ENCODE results near the gene LGALS13.

DNA sequence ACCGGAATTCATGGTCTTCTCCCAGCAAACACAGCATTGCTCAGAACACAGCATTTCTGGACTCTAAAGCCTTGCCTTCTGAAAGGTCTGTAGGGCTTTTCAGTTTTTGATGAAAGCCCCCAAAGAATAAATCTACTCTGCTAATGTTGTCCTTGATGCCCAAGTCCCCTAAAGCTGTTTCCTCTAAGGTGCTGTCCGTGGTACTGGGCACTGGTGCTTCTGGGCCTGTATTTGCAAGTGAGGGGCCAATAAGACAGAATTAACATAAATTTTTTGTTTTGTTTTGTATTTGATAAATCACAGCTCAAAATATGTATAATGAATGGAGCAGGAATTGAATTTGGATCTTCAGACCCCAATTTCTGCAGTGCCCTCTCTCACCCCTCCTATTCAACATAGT is 12.1 kb upstream of the LGALS13 start:
- TF ChIP-seq, protein P1, sequence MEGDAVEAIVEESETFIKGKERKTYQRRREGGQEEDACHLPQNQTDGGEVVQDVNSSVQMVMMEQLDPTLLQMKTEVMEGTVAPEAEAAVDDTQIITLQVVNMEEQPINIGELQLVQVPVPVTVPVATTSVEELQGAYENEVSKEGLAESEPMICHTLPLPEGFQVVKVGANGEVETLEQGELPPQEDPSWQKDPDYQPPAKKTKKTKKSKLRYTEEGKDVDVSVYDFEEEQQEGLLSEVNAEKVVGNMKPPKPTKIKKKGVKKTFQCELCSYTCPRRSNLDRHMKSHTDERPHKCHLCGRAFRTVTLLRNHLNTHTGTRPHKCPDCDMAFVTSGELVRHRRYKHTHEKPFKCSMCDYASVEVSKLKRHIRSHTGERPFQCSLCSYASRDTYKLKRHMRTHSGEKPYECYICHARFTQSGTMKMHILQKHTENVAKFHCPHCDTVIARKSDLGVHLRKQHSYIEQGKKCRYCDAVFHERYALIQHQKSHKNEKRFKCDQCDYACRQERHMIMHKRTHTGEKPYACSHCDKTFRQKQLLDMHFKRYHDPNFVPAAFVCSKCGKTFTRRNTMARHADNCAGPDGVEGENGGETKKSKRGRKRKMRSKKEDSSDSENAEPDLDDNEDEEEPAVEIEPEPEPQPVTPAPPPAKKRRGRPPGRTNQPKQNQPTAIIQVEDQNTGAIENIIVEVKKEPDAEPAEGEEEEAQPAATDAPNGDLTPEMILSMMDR (IDR thresholded peaks at IDR 0.05; ENCODE audit: poor library complexity): no peak
- TF ChIP-seq EZH2 (IDR thresholded peaks at IDR 0.05; ENCODE audit: borderline replicate concordance): no peak
- no peak for TF ChIP-seq EZH2phosphoT487 (IDR thresholded peaks at IDR 0.05; ENCODE audit: low read depth, severe bottlenecking, unreplicated experiment)
